HG03442 (cell line): ENCODE data around the gene HDAC4.
"Not testable (repeated sequence)": the region's sequence is repeated elsewhere in the genome, so short reads cannot be mapped to it uniquely, and the experiment has no call there.

Experiments used
- ATAC-seq: cut with Tn5 transposase; IDR thresholded peaks from one replicate; pipeline ENCODE4 v1.9.1; 2021; ENCODE audit warnings: mild to moderate bottlenecking, moderate library complexity; ENCODE audit not compliant: unreplicated experiment

The HDAC4 gene

DNA sequence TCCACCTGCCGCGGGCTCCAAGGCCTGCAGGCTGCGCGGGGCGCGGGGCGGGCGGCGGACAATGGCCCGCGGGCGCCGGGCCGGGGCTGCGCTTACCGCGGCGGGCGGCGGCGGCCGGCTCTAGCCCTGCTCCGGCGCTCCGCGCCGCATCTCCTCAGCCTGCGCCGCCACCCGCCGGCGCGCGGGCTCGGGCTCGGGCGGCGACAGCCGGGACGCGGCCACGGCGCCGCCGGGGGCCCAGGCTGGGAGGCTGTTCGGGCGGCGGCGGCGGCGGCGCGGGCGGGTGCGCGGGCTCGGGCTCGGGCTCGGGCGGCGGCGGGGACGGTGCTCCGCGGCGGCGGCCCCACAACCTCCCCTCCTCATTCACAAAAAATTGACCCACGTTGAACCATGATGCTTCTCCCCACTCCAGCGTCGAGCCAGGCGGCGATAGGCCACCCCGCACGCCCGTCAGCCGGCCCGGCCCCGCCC, at the start of gene HDAC4:
HDAC4 (minus strand) TSS at position 425 of the 471 bp plus-strand sequence. CDS start 48,321 bp downstream, outside the sequence.
- no peak for ATAC-seq

DNA sequence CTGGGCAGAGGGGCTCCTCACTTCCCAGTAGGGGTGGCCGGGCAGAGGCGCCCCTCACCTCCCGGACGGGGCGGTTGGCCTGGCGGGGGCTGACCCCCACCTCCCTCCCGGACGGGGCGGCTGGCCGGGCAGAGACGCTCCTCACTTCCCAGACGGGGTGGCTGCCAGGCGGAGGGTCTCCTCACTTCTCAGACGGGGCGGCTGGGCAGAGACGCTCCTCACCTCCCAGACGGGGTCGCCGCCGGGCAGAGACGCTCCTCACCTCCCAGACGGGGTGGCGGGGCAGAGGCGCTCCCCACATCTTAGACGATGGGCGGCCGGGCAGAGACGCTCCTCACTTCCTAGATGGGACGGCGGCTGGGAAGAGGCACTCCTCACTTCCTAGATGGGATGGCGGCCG, 48.6 kb upstream of the HDAC4 start:
- ATAC-seq: not testable (repeated sequence)

DNA sequence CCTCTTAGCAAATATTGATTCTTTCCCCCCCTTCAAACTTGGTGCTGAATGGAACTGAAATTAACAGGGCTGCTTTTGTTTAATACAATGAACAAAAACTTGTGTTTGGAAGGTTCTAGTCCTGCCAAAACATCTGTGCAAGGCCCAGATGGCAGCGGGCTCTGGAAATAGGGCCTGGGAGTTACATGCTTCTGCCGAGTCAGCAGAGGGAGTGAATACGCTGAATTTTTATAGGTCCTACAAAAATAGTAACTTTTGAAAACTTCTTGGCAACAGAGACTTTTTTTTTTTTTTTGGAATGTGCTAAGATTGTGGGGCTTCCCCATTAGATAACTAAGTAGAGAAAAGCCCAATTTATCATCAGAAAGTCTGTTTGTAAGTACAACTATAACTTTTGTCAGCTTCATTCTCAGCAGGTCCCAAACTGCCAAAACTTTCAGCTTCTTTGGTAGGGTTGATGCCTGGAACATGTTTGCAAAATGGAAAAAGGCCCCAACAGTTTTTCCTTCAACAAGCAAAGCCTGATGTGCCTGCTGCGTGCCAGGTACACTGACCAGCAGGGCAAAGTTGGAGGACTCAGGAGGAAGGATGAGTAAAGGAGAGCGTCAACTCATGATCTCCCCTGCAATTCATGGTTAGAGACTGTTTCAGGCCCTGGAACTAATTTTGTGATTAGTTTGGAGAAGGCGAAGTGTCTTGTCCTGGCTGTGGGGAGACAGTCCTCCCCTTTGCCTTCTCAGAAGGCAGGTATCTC, 45.1 kb upstream of the HDAC4 start:
- no peak for ATAC-seq

DNA sequence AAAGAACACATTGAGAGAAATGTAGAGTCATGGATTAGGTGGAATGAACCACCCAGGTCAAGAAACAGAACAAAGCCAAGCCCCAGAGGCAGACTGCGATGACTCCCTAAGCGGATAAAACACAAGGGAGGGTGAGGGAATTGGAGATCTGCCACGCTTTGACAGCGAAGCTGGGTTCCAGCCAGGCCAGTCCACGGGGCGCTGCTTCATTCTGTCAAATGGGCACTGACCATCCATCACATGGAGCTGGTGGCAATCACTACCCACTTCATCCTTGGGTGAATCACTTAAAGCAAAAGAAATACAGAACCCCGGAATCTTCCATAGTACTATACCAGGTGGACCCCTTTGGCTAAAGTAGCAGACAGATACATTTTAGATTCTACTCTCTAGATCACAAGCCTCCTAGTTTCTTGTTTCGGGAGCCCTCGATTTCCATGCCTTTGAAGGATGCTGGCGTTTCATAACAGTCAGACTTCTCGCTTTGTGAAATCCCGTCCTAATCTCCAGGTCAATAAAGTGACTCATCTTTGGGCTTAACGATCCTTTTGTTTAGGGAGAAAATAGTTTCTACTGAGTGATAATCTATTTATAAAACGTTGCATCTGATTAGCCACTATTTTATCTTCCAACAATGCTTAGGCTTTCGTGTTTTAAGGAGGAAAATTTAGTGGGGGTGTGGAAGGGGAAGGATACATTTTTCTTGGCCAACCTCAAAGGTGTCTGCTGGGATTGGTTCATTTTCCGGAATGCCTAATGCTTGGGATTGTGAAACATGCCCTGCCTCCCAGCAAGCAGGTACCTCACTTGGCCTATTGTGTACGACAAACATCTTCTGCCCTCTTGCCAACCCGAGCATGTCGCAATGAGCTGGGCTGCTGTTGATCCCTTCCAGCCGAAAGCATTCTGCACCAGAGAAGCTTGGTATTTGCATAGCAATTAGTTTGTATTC, 44.1 kb upstream of the HDAC4 start:
- no peak for ATAC-seq

GRCh38 chr2:239443666-239444567, 43.1 kb upstream of the HDAC4 start:
- no peak for ATAC-seq

DNA sequence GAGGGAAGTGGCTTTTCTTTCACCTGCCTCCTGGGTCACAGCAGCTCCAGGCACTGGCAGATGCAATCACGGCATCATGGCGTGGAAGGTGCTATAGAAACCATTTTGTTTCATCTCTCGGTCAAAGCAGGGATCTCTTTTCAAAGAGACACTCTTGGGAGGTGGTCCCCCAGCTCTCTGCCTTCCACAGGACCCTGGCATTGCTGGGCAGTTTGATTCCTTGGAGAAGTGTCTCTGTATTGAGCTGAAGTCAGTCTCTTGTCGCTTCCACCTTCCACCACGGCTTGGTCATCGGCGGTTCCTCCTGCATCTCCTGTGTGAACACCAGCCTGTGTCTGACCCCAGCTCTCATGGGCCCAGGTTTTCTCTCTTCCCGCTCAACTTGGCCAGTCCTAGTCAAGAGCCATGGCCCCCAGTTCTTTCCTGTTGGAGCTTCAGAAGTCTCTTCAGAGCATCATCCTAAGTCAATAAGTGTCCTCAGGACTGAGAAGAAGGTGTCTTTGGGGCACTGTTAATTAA, 42.3 kb upstream of the HDAC4 start:
- no peak for ATAC-seq

GRCh38 chr2:239442192-239442591, 41.4 kb upstream of the HDAC4 start:
- ATAC-seq: no peak

DNA sequence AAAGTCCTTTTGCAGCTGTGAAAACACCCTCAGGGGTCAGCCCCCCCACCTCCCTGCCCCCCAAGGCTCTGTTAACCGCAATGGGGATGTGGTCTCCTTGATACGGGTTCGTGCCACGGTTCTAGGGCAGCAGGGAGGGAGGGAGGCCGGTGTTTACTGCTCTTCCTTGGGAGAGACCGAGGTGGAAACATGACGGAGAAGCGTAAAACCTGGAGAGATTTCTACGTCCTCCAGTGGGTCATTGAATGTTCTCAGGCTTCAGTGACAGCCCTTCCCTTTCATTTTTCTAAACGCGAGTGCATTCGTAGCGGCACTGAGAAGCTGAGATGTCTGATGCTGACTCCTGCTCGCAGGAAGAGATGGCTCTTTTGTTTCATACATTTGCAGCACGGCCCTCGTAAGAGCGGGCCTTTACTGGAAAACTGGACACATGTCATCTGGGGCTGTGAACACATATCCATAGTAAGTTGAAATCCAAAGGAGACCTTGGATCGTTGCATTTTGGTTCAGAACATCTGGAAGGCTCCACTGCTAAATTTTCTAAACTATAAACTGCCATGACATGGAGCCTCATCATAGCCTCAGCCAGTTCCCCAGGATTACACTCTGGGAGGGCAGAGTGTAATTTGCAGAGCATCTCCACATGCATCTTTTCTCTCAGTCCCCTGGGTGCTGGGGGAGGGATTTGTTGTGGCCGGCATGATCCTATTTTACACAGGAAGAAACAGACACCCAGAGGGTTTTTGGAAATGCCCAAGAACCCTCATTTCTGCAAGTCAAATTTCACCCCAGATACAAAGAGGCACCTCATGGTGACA, 40.6 kb upstream of the HDAC4 start:
- ATAC-seq: no peak

DNA sequence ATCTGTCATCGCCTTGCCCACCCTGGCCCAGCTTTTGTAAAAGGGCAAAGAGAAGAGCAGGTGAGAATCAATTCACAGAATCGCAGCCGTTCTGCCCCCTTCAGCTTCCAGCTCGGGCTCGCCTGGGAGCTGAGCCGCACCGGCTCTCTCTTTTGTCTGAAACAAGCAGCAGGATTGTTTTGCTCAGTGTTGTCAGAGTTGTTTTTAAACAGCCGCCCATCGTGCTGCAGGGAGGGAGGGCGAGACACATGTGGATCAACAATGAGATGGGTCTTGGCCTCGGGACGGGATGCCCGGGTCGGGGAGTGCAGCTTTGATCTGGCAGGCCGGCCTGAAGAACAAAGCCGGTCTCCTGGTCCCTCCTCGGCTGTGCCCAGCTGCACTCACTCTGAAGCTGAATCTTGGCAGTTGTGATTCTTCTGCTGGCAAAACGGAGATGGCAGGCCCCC, 39.7 kb upstream of the HDAC4 start:
- ATAC-seq: no peak

GRCh38 chr2:239439754-239440315, 39.0 kb upstream of the HDAC4 start:
- no peak for ATAC-seq

DNA sequence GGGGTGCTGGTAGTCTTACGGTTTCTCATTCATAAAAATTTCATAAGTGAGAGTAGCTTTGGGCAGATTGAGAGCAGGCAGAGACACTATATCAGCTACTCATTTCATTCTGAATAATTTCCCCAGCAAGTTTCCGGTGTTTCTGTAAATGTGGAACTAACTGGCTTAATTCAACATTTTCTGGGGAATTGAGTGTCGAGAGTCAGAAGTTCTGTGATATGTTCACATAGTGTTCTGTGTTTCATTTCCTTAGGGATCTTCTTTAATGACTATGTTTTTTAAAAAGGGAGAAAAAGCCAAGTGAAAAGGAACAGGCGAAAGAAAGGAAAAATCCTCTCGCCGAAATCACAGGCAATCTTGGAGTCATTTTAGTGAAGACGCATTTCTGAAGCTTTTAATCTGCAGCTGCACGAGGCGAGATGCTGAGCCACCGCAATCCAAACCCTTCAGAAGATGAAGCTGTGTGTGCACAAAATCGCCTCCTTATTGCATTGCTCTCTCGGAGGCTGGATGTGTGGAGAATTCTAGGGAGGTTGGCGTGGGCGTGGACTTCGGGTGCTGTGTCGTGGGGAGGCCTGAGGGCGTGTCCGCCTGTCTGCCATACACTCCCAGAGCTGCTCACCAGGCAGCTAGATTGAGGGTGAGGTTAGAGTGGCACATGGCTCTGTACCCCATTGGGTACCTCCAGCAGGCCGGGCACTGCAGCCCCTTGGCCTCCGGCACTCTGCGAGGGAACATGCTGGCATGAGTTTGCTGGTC, 38.4 kb upstream of the HDAC4 start:
- no peak for ATAC-seq

GRCh38 chr2:239438368-239438767, 37.5 kb upstream of the HDAC4 start:
- no peak for ATAC-seq

- ATAC-seq: no peak
Measured at GRCh38 chr2:239436669-239437335, 36.0 kb upstream of the HDAC4 start.

- ATAC-seq: no peak
Measured at GRCh38 chr2:239436076-239436475, 35.3 kb upstream of the HDAC4 start.

DNA sequence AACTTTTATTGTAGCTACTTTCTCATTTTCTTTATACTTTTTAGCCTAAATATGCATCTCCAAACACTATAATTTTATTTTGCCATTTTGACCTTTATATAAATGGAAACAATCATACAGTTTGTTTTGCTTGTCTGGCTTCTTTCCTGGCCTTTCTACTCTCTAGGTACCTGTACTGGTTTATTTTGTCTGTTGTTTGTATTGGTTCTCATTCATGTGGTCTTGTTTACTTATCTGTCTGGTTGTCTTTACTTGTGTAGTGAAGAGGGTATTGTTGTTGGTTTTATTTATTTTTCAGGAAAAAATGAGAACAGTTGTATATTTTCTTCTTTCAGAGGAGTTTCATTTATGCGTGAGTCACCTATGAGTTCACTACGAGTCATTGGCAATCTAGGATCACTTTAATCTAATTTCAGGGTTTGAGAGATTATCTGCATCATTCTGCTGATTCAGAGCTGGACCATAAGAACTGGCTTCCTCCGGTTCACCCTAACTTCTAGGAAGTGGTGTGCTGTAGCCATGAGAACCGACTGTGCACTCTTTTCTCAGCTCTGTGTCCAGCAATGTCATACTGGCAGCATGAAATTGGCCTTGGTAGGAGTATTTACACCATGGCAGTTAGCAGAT, 33.1 kb upstream of the HDAC4 start:
- ATAC-seq: no peak

DNA sequence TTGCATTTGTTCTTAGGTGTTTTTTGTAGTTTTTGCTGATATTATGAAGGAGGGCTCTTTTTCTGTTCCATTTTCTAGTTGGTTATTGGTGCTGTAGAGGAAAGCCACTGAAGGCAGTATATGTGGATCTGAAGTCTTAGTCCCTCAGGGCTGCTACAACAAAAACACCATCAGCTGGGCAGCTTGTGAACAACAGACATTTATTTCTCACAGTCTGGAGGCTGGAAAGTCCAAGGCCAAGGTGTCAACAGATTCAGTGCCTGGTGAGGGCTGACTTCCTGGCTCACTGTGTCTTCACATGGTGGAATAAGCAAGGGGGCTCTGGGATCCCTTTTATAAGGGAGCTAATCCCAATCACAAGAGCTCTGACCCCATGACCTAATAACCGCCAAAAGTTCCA, 31.4 kb upstream of the HDAC4 start:
- ATAC-seq: no peak

DNA sequence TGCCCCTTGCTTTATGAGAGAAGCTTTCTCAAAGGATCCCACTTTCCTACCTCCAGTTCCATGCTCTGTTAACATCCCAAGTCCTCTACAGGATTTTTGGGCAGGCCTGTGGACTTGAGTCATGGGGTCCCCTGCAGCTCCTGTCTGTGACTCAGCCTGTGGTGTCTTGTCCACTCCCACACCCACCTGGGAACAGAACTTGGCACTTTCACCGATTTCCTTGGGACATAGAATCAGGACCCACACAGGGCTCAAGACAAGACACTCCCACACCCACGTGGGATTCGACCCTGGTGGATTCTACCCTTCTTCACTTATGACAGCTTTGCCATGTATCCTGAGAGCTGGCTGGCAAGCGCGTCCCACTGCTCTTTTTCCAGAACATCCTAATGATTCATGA, 30.7 kb upstream of the HDAC4 start:
- no peak for ATAC-seq
